DOHH2 (cell line): Measurements from ENCODE around the gene IQCM.

ENCODE experiments used
- H3F3A ChIP-seq: fragments of 200-600 bp; sonication (generic), shearing (Covaris generic); 2 replicates; pipeline ENCODE4 v1.6.0; 2016; ENCODE audit warnings: antibody characterized with exemption, mild to moderate bottlenecking; ENCODE audit not compliant: control insufficient read depth, insufficient read depth
- H3K27ac ChIP-seq: fragments of 200-600 bp; sonication (generic); 2 replicates; pipeline ENCODE4 v1.5.1; 2014; ENCODE audit warnings: low read depth, mild to moderate bottlenecking, low read length, moderate library complexity
- H3K27me3 ChIP-seq: fragments of 200-600 bp; sonication (generic); 2 replicates; pipeline ENCODE4 v1.6.1; 2014; ENCODE audit warnings: mild to moderate bottlenecking, low read length, mixed read lengths; ENCODE audit not compliant: control insufficient read depth
- H3K36me3 ChIP-seq: fragments of 200-600 bp; sonication (generic); 2 replicates; pipeline ENCODE4 v1.6.1; 2014; ENCODE audit warnings: mild to moderate bottlenecking, low read length, moderate library complexity, mixed read lengths; ENCODE audit not compliant: control insufficient read depth
- H3K4me1 ChIP-seq: fragments of 200-600 bp; sonication (generic); 2 replicates; pipeline ENCODE4 v1.6.1; 2014; ENCODE audit warnings: mild to moderate bottlenecking, low read length, mixed read lengths; ENCODE audit not compliant: control insufficient read depth
- H3K4me2 ChIP-seq: fragments of 200-600 bp; sonication (generic); 2 replicates; pipeline ENCODE4 v1.6.0; 2014; ENCODE audit warnings: mild to moderate bottlenecking, low read length, moderate library complexity
- H3K4me3 ChIP-seq: fragments of 200-600 bp; sonication (generic); 2 replicates; pipeline ENCODE4 v1.5.1; 2014; ENCODE audit warnings: mild to moderate bottlenecking, low read length, mixed read lengths
- H3K79me2 ChIP-seq: fragments of 200-600 bp; sonication (generic); 2 replicates; pipeline ENCODE4 v1.6.1; 2014; ENCODE audit warnings: mild to moderate bottlenecking, low read length, mixed read lengths; ENCODE audit not compliant: control insufficient read depth
- H3K9me2 ChIP-seq: fragments of 200-600 bp; sonication (generic); replicated peaks from 2 replicates; pipeline ENCODE4 v1.6.1; 2014; ENCODE audit warnings: mild to moderate bottlenecking, low read length, mixed read lengths; ENCODE audit not compliant: control insufficient read depth
- H3K9me3 ChIP-seq: fragments of 200-600 bp; sonication (generic); 2 replicates; pipeline ENCODE4 v1.6.1; 2014; ENCODE audit warnings: antibody characterized with exemption, low read length, mixed read lengths; ENCODE audit not compliant: control insufficient read depth, insufficient read depth
- H4K20me1 ChIP-seq: fragments of 200-600 bp; sonication (generic); 2 replicates; pipeline ENCODE4 v1.6.0; 2014; ENCODE audit warnings: low read depth, mild to moderate bottlenecking, antibody characterized with exemption, low read length, moderate library complexity; ENCODE audit not compliant: control insufficient read depth, insufficient read depth
- EZH2phosphoT487 ChIP-seq: fragments of 200-600 bp; sonication (generic); IDR thresholded peaks from 2 replicates; pipeline ENCODE4 v1.6.1; 2017; ENCODE audit warnings: borderline replicate concordance, mild to moderate bottlenecking, antibody characterized with exemption, low read length, moderate library complexity, mixed read lengths
- TF ChIP-seq, protein P1 (sequence below): fragments of 200-600 bp; sonication (generic); IDR thresholded peaks from one replicate; pipeline ENCODE4 v1.5.1; 2014; ENCODE audit warnings: antibody characterized with exemption, mild to moderate bottlenecking, low read depth, low read length; ENCODE audit not compliant: poor library complexity, severe bottlenecking

The IQCM gene

DNA sequence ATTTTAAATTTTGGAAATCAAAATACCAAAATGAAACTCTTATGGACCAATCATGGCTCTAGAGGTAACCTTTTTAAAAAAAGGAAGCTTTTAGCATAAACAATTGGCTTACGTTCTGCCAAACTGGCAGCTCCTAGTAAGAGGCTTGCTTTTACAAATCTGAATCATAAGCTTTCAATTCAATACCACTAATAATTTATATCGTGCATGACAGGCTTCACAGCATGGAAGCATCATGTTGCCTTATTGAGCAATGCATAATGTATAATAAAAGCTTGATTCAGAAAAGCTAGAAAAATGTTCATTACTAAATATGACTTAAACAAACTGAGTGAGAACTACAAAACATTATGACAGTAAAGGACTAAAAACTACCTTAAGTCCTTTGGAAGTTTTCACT, 280.9 kb downstream of the IQCM start:
- no peaks in the 10 kb centered on the region for H3K4me1 ChIP-seq
- H3K4me3 ChIP-seq, result no peak overlapping the region
- no peak overlapping the region for H3K27ac ChIP-seq
- H3K9me3 ChIP-seq, result no peaks in the 10 kb centered on the region
- no peaks in the 10 kb centered on the region for H3F3A ChIP-seq
- no peaks in the 10 kb centered on the region for H3K79me2 ChIP-seq
- H3K36me3 ChIP-seq, result no peaks in the 10 kb centered on the region
- TF ChIP-seq, protein P1, sequence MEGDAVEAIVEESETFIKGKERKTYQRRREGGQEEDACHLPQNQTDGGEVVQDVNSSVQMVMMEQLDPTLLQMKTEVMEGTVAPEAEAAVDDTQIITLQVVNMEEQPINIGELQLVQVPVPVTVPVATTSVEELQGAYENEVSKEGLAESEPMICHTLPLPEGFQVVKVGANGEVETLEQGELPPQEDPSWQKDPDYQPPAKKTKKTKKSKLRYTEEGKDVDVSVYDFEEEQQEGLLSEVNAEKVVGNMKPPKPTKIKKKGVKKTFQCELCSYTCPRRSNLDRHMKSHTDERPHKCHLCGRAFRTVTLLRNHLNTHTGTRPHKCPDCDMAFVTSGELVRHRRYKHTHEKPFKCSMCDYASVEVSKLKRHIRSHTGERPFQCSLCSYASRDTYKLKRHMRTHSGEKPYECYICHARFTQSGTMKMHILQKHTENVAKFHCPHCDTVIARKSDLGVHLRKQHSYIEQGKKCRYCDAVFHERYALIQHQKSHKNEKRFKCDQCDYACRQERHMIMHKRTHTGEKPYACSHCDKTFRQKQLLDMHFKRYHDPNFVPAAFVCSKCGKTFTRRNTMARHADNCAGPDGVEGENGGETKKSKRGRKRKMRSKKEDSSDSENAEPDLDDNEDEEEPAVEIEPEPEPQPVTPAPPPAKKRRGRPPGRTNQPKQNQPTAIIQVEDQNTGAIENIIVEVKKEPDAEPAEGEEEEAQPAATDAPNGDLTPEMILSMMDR, result no peak
- TF ChIP-seq EZH2phosphoT487, result no peak
- no peaks in the 10 kb centered on the region for H3K27me3 ChIP-seq
- no peak overlapping the region for H3K4me2 ChIP-seq
- no peaks in the 10 kb centered on the region for H4K20me1 ChIP-seq
- H3K9me2 ChIP-seq, result no peaks in the 10 kb centered on the region

DNA sequence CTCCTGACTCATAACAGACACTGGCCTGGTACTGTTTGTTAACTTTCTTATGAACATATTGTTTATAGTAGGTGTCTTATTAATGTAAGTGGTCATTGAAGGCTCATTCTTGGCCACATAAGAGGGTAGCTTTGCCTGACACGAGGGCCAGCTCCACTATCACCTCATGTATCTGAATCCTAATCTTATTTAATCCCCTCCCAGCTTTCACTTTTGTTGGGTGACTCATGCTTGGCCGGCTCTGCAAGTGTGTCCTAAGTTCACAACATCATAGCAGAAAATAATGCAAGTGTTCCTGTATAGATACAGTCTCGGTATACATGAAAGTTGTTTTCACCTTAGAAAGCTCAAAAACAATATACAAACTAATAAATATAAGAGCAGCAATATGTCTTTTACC, 283.8 kb downstream of the IQCM start:
- H3K9me2 ChIP-seq, result no peaks in the 10 kb centered on the region
- TF ChIP-seq EZH2phosphoT487, result no peak
- TF ChIP-seq, protein P1, result no peak
- H3K79me2 ChIP-seq, result no peaks in the 10 kb centered on the region
- H3K4me3 ChIP-seq, result no peak overlapping the region
- H3K9me3 ChIP-seq, result no peaks in the 10 kb centered on the region
- no peaks in the 10 kb centered on the region for H3F3A ChIP-seq
- no peaks in the 10 kb centered on the region for H3K4me1 ChIP-seq
- H3K36me3 ChIP-seq, result no peaks in the 10 kb centered on the region
- no peaks in the 10 kb centered on the region for H4K20me1 ChIP-seq
- no peaks in the 10 kb centered on the region for H3K27me3 ChIP-seq
- no peak overlapping the region for H3K4me2 ChIP-seq
- no peak overlapping the region for H3K27ac ChIP-seq

DNA sequence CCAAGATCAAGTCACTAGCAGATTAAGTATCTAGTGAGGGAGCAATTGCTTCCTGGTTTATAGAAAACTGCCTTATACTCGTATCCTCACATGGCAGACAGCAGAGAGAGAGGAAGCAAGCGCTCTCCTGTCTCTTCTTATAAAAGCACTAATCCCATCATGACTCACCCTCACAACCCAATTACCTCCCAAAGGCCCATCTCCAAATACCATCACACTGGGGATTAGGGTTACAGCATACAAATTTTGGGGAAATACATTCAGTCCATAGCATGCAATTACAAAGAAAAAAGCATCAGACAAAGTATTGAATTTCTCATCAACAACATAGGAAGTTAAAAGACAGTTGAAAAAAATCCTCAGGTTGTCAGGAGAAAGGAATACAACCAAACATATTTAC, 292.6 kb downstream of the IQCM start:
- Histone ChIP-seq H3F3A (no peaks in the 10 kb centered on the region), H3K4me2 (no peak overlapping the region), H3K27me3 (no peaks in the 10 kb centered on the region), H3K79me2 (no peaks in the 10 kb centered on the region), H3K9me3 (no peaks in the 10 kb centered on the region), H3K36me3 (no peaks in the 10 kb centered on the region), H3K4me3 (no peak overlapping the region), H3K9me2 (no peaks in the 10 kb centered on the region), H4K20me1 (no peaks in the 10 kb centered on the region), H3K27ac (no peak overlapping the region), H3K4me1 (no peaks in the 10 kb centered on the region)
- TF ChIP-seq, protein P1, result no peak
- no peak for TF ChIP-seq EZH2phosphoT487
